Stimulated activated CD4-positive, alpha-beta T cell treated with anti-CD3 and anti-CD28 coated beads, Interleukin-2, amount 100 ng/mL, for 4 hours (primary cell): ENCODE results near the gene ABITRAM.
"Not testable (repeated sequence)": the region's sequence is repeated elsewhere in the genome, so short reads cannot be mapped to it uniquely, and the experiment has no call there.

Experiments used
- DNase-seq: peaks from one replicate; pipeline ENCODE4 v3.0.0-alpha.2; 2020; ENCODE audit warnings: low read depth

ABITRAM gene

GRCh38 chr9:108928386-108928785 is 5.8 kb upstream of the ABITRAM start:
- no peak for DNase-seq

- no peak for DNase-seq
Observed at GRCh38 chr9:108933231-108933717, 926 bp upstream of the ABITRAM start.

- peak; percentile 85 for DNase-seq
Observed at GRCh38 chr9:108933718-108934322, 380 bp upstream of the ABITRAM start, which contains the start of gene ELP1. ELP1 (minus strand) TSS chr9:108934124; CDS start chr9:108931146, 2,978 bp downstream.

GRCh38 chr9:108937561-108938305 is 3.5 kb downstream of the ABITRAM start:
- no peak for DNase-seq

- no peak for DNase-seq
Observed at GRCh38 chr9:108939975-108940374, 5.8 kb downstream of the ABITRAM start.

- no peak for DNase-seq
Observed at GRCh38 chr9:108950168-108950567, 16.0 kb downstream of the ABITRAM start.

GRCh38 chr9:108951578-108951977 is 17.4 kb downstream of the ABITRAM start:
- no peak for DNase-seq

- DNase-seq: no peak
Observed at GRCh38 chr9:108953983-108954574, 19.9 kb downstream of the ABITRAM start.

GRCh38 chr9:108956022-108956630 is 21.9 kb downstream of the ABITRAM start:
- no peak for DNase-seq

GRCh38 chr9:108956631-108957026 is 22.4 kb downstream of the ABITRAM start:
- no peak for DNase-seq

- DNase-seq: no peak
Observed at GRCh38 chr9:108960331-108960730, 26.1 kb downstream of the ABITRAM start.

GRCh38 chr9:108961151-108961550 is 27.0 kb downstream of the ABITRAM start:
- no peak for DNase-seq

- no peak for DNase-seq
Observed at GRCh38 chr9:108963459-108964143, 29.4 kb downstream of the ABITRAM start.

- no peak for DNase-seq
Observed at GRCh38 chr9:108967916-108968315, 33.7 kb downstream of the ABITRAM start.

GRCh38 chr9:108971392-108971791 is 37.2 kb downstream of the ABITRAM start:
- not testable (repeated sequence) for DNase-seq

- DNase-seq: no peak
Observed at GRCh38 chr9:108972186-108972585, 38.0 kb downstream of the ABITRAM start.

- DNase-seq: no peak
Observed at GRCh38 chr9:108972626-108973209, 38.5 kb downstream of the ABITRAM start.

- DNase-seq: no peak
Observed at GRCh38 chr9:108973895-108974294, 39.7 kb downstream of the ABITRAM start.

GRCh38 chr9:108978205-108978604 is 44.0 kb downstream of the ABITRAM start:
- no peak for DNase-seq

- no peak for DNase-seq
Observed at GRCh38 chr9:108980893-108981292, 46.7 kb downstream of the ABITRAM start.

- no peak for DNase-seq
Observed at GRCh38 chr9:108983885-108984284, 49.7 kb downstream of the ABITRAM start.
